Aorta (tissue), 5 donors: ENCODE measurements around the gene FAM131C. TPM values are rescaled to one million over a fixed set of nuclear protein-coding genes. Genes with fewer than 3 reads are reported as not detected.
"Not testable (repeated sequence)": the region's sequence is repeated elsewhere in the genome, so short reads cannot be mapped to it uniquely, and the experiment has no call there.

Source experiments
- ATAC-seq: fragments of 200-7000 bp; cut with Tn5 transposase; one replicate; pipeline ENCODE4 v1.9.1; 2022; ENCODE audit warnings: moderate library complexity; ENCODE audit not compliant: low FRiP score
- DNase-seq, 2 donors: peaks; one replicate each; pipeline ENCODE4 v3.0.0-alpha.2; 2020
- H3K27ac ChIP-seq, 2 donors: one replicate each; pipeline ENCODE4 v1.5.1; 2013; ENCODE audit warnings: low read length in 2 of 2, mild to moderate bottlenecking in 2 of 2, moderate library complexity in 2 of 2, control low read depth in 1 of 2, inconsistent platforms in 1 of 2, low read depth in 1 of 2
- H3K27me3 ChIP-seq, 2 donors: one replicate each; pipeline ENCODE4 v1.6.1; 2013; ENCODE audit warnings: control low read depth in 1 of 2, low read length in 1 of 2, mild to moderate bottlenecking in 1 of 2, moderate library complexity in 1 of 2; ENCODE audit not compliant: insufficient read depth in 2 of 2, control insufficient read depth in 1 of 2
- H3K36me3 ChIP-seq, 2 donors: one replicate each; pipeline ENCODE4 v1.6.1; 2013; ENCODE audit warnings: control low read depth in 1 of 2, low read length in 1 of 2, mild to moderate bottlenecking in 1 of 2; ENCODE audit not compliant: insufficient read depth in 2 of 2, control insufficient read depth in 1 of 2
- H3K4me1 ChIP-seq, 2 donors: one replicate each; pipeline ENCODE4 v1.6.1; 2013; ENCODE audit warnings: low read length in 2 of 2, control low read depth in 1 of 2, mild to moderate bottlenecking in 1 of 2, moderate library complexity in 1 of 2; ENCODE audit not compliant: insufficient read depth in 2 of 2, control insufficient read depth in 1 of 2
- H3K4me3 ChIP-seq, 2 donors: one replicate each; pipeline ENCODE4 v1.5.1; 2013; ENCODE audit warnings: low read length in 2 of 2, control low read depth in 1 of 2, mild to moderate bottlenecking in 1 of 2
- H3K9me3 ChIP-seq: one replicate; pipeline ENCODE4 v1.6.1; 2013; ENCODE audit warnings: mild to moderate bottlenecking, low read length; ENCODE audit not compliant: control insufficient read depth
- WGBS, 2 donors: extraction: QIAGEN DNeasy Blood & Tissue Kit; methylation state at CpG; one replicate each; pipeline ENCODE4 v1.1.7; 2013; 5-methylcytosine and 5-hydroxymethylcytosine counted together
- intact Hi-C, 2 donors: fragments of 100-400 bp; cut with DNase I; formaldehyde crosslinking; loops; one replicate each; pipeline versions ENCODE4 v1.14.2 to v1.15.0; 2022
- polyA plus RNA-seq, 2 donors: library from polyadenylated mRNA; stranded (reverse); fragments of 200-250 nt; gene quantifications; one replicate each; pipeline ENCODE4 v1.2.3, GENCODE V29; 2013
- total RNA-seq, 2 donors: library from RNA; stranded (reverse); fragmentation: NEBNext Ultra II Directional; extraction: Animal tissue kit (Norgen Biotek cat#: 25700); gene quantifications; one replicate each; pipeline ENCODE4 v1.2.1, GENCODE V29; 2021
- donor health status: healthy with polysubstance abuse.
- donor health status: Bipolar disorder and iron deficiency.
- donor health status: DM: no; HTN: no; CAD: no.
- donor health status: DM: no; HTN: no; CAD: no.
- donor health status: DM: yes; HTN: yes; CAD: no.

FAM131C gene
- total and polyA plus RNA-seq, 4 donors: 0.26 to 0.67 TPM; not detected in 2

- H3K4me3 ChIP-seq: no peak overlapping the region
- 83 to 89% methylated on average over 9 of the region's 9 CpGs for WGBS, 2 donors
- H3K27ac ChIP-seq: no peak overlapping the region
- no peak for DNase-seq
- ATAC-seq: no peak
- no peaks in the 10 kb centered on the region for H3K36me3 ChIP-seq
- no peaks in the 10 kb centered on the region for H3K9me3 ChIP-seq
- no peaks in the 10 kb centered on the region for H3K27me3 ChIP-seq
- intact Hi-C loops: no loop called here
- H3K4me1 ChIP-seq: no peaks in the 10 kb centered on the region
Observed at GRCh38 chr1:16042096-16042495, 31.4 kb downstream of the FAM131C start.

GRCh38 chr1:16041200-16041599, 32.3 kb downstream of the FAM131C start:
- Histone ChIP-seq H3K27me3 (no peaks in the 10 kb centered on the region), H3K36me3 (no peaks in the 10 kb centered on the region), H3K9me3 (no peaks in the 10 kb centered on the region), H3K4me1 (no peaks in the 10 kb centered on the region), H3K4me3 (no peak overlapping the region), H3K27ac (no peak overlapping the region)
- 69 to 84% methylated on average over 8 of the region's 8 CpGs for WGBS, 2 donors
- ATAC-seq (no peak), DNase-seq (no peak)
- intact Hi-C loops: no loop called here

DNA sequence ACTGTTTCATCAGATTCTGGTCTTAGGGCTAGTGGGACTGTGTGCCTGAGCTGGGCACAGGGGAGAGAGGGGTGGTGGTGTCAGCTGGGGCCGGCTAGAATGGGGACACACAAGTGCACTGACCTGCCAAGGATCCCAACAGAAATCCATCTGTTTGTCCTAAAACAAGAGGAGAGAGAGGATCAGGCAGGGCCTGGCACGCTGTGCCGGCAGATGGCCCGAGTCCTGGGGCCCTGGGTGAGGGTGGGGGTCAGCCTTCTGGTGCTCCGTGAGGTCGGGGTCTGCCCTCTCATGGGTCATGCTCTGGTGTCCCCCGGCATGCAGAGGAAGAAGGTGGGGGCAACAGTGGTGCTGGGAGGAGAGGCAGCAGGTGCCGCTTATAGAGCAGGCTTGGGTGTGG, 33.6 kb downstream of the FAM131C start:
- H3K4me1 ChIP-seq, H3K4me3 ChIP-seq, H3K9me3 ChIP-seq, intact Hi-C loops, H3K27me3 ChIP-seq, ATAC-seq, H3K27ac ChIP-seq, H3K36me3 ChIP-seq, DNase-seq: not testable (repeated sequence)
- WGBS, 2 donors: 78 to 82% methylated on average over 8 of the region's 8 CpGs

- no peaks in the 10 kb centered on the region for H3K36me3 ChIP-seq
- 82 to 91% methylated on average over 4 of the region's 4 CpGs for WGBS, 2 donors
- no peaks in the 10 kb centered on the region for H3K27me3 ChIP-seq
- intact Hi-C loops: no loop called here
- no peaks in the 10 kb centered on the region for H3K9me3 ChIP-seq
- H3K27ac ChIP-seq: no peak overlapping the region
- DNase-seq: no peak
- no peak for ATAC-seq
- no peak overlapping the region for H3K4me3 ChIP-seq
- no peaks in the 10 kb centered on the region for H3K4me1 ChIP-seq
Observed at GRCh38 chr1:16038620-16038912, 34.9 kb downstream of the FAM131C start.

- H3K4me1 ChIP-seq, H3K27me3 ChIP-seq, intact Hi-C loops, H3K9me3 ChIP-seq, DNase-seq, H3K4me3 ChIP-seq, ATAC-seq, H3K27ac ChIP-seq, H3K36me3 ChIP-seq: not testable (repeated sequence)
- WGBS, 2 donors: 92 to 93% methylated on average over 10 to 11 of the region's 11 CpGs
Observed at GRCh38 chr1:16036461-16036860, 37.0 kb downstream of the FAM131C start.

GRCh38 chr1:16033103-16033632, 40.3 kb downstream of the FAM131C start:
- DNase-seq: not testable (repeated sequence)
- 61 to 64% methylated on average over 7 of the region's 7 CpGs for WGBS, 2 donors

DNA sequence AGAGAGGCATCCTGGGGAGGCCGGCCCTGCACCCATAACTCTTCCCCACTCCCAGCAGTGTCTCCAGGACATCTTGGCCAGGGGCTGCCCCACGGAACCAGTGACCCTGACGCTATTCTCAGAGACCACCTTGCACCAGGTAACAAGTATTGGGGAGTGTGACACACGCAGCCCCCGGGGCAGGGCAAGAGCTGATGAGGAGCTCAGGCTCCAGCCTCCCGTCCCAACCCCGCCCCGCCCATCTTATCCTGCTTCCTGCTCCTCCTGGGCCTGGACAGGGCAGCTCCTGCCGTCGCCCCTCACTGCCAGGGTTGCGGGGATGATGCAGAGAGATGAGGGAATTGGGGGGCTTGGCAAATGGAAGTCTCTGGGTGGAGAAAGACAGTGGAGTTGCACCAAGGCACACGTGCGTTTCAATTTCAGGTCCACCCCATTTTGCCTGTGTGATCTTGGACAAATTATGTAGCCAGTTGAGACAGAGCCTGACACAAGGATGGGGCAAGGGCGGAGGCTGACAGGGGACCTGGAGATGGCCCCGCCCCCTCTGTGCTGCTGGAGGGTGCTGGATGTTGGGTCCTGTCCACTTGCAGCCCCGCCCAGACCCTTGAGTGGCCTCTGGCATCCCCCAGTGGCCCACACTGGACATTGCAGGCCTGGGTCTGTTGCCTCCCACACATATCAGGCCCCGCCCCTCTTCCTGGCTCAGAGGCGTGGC, 40.9 kb downstream of the FAM131C start:
- Histone ChIP-seq H3K4me3 (no peak overlapping the region), H3K27ac (no peak overlapping the region), H3K27me3 (no peaks in the 10 kb centered on the region), H3K4me1 (no peaks in the 10 kb centered on the region), H3K36me3 (no peaks in the 10 kb centered on the region), H3K9me3 (no peaks in the 10 kb centered on the region)
- intact Hi-C loops: loop anchor here (1.0 to 2.0 kb wide), 2 partner anchors 23 to 24 kb away; no protein-coding TSS in a partner anchor
- DNase-seq: peak; percentile 90 to 95
- 47 to 52% methylated on average over 18 of the region's 18 CpGs for WGBS, 2 donors
- peak; percentile 94 for ATAC-seq

More at GRCh38 chr1:16033103-16033632, 40.3 kb downstream of the FAM131C start:
- H3K27me3 ChIP-seq, H3K9me3 ChIP-seq, H3K4me3 ChIP-seq, H3K27ac ChIP-seq, H3K4me1 ChIP-seq, H3K36me3 ChIP-seq, ATAC-seq: not testable (repeated sequence)
- intact Hi-C loops: loop anchor here in 1 of 2 donors (2.0 kb wide), 1 partner anchor 24 kb away; no protein-coding TSS in a partner anchor

GRCh38 chr1:16031551-16031950, 41.9 kb downstream of the FAM131C start:
- Histone ChIP-seq H3K4me3 (no peak overlapping the region), H3K4me1 (no peaks in the 10 kb centered on the region), H3K27me3 (no peaks in the 10 kb centered on the region), H3K9me3 (no peaks in the 10 kb centered on the region), H3K36me3 (no peaks in the 10 kb centered on the region), H3K27ac (no peak overlapping the region)
- no peak for DNase-seq
- ATAC-seq: no peak
- intact Hi-C loops: no loop called here
- WGBS, 2 donors: 89 to 90% methylated on average over 8 of the region's 8 CpGs

DNA sequence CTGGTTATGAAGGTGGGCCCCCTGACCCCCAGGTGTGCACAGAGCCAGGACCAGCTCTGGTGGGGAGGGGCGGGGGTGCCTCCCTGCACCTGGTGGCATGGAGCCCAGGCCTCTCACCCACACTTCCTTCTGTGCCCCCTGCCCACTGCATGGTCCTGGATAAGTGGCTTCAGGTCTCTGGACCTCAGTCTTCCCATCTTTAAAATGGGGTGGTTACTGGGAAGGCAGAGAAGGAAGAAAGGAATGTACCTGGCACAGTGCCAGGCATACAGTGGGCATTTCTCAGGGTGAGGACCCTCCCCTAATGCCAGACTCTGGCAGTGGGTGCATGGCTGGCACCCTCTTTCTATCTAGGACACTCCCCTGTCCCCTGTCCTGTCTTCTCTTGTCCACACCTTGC, 44.2 kb downstream of the FAM131C start:
- H3K27me3 ChIP-seq: no peaks in the 10 kb centered on the region
- DNase-seq (no peak), ATAC-seq (no peak)
- H3K4me1 ChIP-seq: no peaks in the 10 kb centered on the region
- WGBS, 2 donors: 85 to 98% methylated on average over 1 of the region's 1 CpG
- no peaks in the 10 kb centered on the region for H3K9me3 ChIP-seq
- no peak overlapping the region for H3K27ac ChIP-seq
- intact Hi-C loops: no loop called here
- H3K36me3 ChIP-seq: no peaks in the 10 kb centered on the region
- no peak overlapping the region for H3K4me3 ChIP-seq
